Upper lobe of left lung (tissue), 4 donors: ENCODE results near the gene TIGD3.

Experiments
- EP300 ChIP-seq, 4 donors: sonication (generic); formaldehyde crosslinking; IDR thresholded peaks; one replicate each; pipeline ENCODE4 v1.5.1; 2017; ENCODE audit warnings: antibody characterized with exemption in 4 of 4, control low read depth in 2 of 4
- TF ChIP-seq, protein P1 (sequence below), 6 experiments: fragments of 450-650 bp in 4 of 6; fragments of 200-600 bp in 2 of 6; sonication (generic) in 2 of 6; IDR thresholded peaks; one replicate each; pipeline ENCODE4 v1.5.1; 2016 to 2019; ENCODE audit warnings: antibody characterized with exemption in 6 of 6

DNA sequence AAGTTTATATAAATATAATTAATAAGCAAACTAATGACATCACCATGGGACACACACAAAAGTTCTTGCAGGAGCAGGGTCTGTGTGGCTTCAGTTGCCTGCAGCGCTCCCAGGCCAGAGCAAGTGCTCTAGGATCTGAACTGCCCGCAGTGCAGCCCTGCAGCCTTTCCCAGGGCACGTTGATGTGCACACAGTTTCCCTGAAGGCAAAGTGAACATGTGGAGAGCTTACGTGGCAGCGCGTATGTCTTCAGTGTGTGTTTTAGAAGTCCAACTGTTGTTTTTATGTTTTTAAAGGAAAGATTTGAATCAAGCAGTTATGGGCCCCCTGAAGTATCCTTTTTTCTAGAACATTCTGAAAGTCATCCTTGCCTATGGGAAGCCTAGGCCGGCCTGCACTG, 1.2 kb upstream of the TIGD3 start:
- TF ChIP-seq EP300 (IDR thresholded peaks at IDR 0.05), result no peak
- TF ChIP-seq, protein P1, sequence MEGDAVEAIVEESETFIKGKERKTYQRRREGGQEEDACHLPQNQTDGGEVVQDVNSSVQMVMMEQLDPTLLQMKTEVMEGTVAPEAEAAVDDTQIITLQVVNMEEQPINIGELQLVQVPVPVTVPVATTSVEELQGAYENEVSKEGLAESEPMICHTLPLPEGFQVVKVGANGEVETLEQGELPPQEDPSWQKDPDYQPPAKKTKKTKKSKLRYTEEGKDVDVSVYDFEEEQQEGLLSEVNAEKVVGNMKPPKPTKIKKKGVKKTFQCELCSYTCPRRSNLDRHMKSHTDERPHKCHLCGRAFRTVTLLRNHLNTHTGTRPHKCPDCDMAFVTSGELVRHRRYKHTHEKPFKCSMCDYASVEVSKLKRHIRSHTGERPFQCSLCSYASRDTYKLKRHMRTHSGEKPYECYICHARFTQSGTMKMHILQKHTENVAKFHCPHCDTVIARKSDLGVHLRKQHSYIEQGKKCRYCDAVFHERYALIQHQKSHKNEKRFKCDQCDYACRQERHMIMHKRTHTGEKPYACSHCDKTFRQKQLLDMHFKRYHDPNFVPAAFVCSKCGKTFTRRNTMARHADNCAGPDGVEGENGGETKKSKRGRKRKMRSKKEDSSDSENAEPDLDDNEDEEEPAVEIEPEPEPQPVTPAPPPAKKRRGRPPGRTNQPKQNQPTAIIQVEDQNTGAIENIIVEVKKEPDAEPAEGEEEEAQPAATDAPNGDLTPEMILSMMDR (IDR thresholded peaks at IDR 0.05), result no peak
